GM12878 (cell line): ENCODE data around the gene SMPD3. TPM values are rescaled to one million over a fixed set of nuclear protein-coding genes. Genes with fewer than 3 reads are reported as not detected.

ENCODE experiments used
- IKZF1 ChIP-seq: fragments of 450-650 bp; conservative IDR thresholded peaks from 2 replicates; pipeline ENCODE4 v1.6.1; 2017; ENCODE audit warnings: antibody characterized with exemption, mild to moderate bottlenecking
- IRF4 ChIP-seq: IDR thresholded peaks from 2 replicates; pipeline ENCODE4 v1.6.1; 2011; ENCODE audit warnings: low read depth, low read length
- NRF1 ChIP-seq: conservative IDR thresholded peaks from 2 replicates; pipeline ENCODE4 v1.6.1; 2011; ENCODE audit warnings: mild to moderate bottlenecking, low read depth, low read length, improper control_type of control experiment
- SRF ChIP-seq, 2 experiments: IDR thresholded peaks; 2 replicates each; pipeline ENCODE4 v1.6.1; 2011; ENCODE audit warnings: low read depth in 2 of 2, low read length in 2 of 2, mild to moderate bottlenecking in 1 of 2, moderate library complexity in 1 of 2
- ZSCAN29 ChIP-seq: fragments of 450-650 bp; IDR thresholded peaks from 2 replicates; pipeline ENCODE4 v1.6.1; 2017; ENCODE audit warnings: mild to moderate bottlenecking, moderate library complexity
- polyA plus RNA-seq, 11 experiments: library from polyadenylated mRNA; depleted of rRNA in 4 of 11; unstranded in 6 of 11; stranded (reverse) in 5 of 11; fragments of >200 nt; fragmentation: Nextera tagmentation in 4 of 11; fragmentation: Illumina TruSeq in 1 of 11; extraction: Ambion mirVana in 4 of 11; extraction: Trizol in 1 of 11; gene quantifications; 1 replicate in 1 of 11; 2 replicates in 10 of 11; pipeline versions ENCODE4 v1.2.1 to v1.2.3, GENCODE V29; 2011 to 2016; ENCODE audit warnings: inconsistent platforms in 2 of 11, missing spikeins in 2 of 11, low read depth in 1 of 11
- total RNA-seq, 4 experiments: library from RNA; depleted of rRNA in 3 of 4; stranded (reverse); fragments of >200 nt in 3 of 4; fragmentation: Illumina TruSeq in 1 of 4; extraction: Trizol in 1 of 4; gene quantifications; 2 replicates each; pipeline versions ENCODE4 v1.2.1 to v1.2.3, GENCODE V29; 2013 to 2021
- TF ChIP-seq, protein P1 (sequence below): fragments of 450-650 bp; IDR thresholded peaks from 2 replicates; pipeline ENCODE4 v1.6.1; 2018; ENCODE audit warnings: borderline replicate concordance, mild to moderate bottlenecking; ENCODE audit not compliant: partially characterized antibody
- TF ChIP-seq, protein P2 (sequence below): fragments of 450-650 bp; IDR thresholded peaks from 2 replicates; pipeline ENCODE4 v1.6.1; 2017; ENCODE audit warnings: low read depth, mild to moderate bottlenecking, moderate library complexity

The SMPD3 gene
- total and polyA plus RNA-seq, 10 of the 15 experiments (the other 5 are each of a cell fraction or from before 2014, with no cell fraction given): 0.04 to 2.0 (median 1.2) TPM

DNA sequence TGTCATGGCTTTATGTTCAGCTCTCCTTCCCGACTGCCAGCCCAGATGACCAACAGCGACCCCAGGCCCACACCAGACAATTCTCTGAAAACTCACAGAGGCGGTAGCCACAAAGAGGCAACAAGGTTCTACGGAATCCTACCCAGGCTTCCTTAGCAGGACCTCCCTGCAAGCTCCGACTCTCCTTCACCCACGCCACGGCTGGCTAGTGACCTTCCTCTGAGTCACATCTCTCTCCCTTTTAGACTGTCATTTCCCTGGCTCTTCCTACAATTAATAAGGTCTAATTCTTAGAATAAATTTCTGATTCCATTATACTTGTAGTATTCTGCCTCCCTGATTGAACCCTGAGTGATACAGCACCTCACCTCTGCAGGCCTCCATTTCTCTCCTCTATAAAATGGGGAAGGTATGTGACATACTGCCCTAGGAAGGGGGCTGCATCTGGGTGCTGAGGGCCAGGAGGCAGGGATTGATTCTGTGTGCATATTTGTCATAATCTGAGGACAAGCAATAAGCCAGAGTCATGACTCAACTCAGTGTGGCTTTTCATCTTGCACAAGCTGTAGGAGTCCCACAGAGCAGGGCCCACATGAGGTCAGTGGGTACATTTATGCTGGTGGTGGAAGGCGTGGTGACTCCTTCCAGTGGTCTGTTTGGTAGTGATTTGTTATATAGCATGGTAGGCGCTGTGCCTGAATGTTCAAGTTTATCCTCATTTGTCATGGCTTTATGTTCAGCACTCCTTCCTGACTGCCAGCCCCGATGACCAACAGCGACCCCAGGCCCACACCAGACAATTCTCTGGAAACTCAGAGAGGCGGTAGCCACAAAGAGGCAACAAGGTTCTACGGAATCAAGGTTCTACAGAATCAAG is 46.2 kb downstream of the SMPD3 start (continued):
- TF ChIP-seq, protein P1, sequence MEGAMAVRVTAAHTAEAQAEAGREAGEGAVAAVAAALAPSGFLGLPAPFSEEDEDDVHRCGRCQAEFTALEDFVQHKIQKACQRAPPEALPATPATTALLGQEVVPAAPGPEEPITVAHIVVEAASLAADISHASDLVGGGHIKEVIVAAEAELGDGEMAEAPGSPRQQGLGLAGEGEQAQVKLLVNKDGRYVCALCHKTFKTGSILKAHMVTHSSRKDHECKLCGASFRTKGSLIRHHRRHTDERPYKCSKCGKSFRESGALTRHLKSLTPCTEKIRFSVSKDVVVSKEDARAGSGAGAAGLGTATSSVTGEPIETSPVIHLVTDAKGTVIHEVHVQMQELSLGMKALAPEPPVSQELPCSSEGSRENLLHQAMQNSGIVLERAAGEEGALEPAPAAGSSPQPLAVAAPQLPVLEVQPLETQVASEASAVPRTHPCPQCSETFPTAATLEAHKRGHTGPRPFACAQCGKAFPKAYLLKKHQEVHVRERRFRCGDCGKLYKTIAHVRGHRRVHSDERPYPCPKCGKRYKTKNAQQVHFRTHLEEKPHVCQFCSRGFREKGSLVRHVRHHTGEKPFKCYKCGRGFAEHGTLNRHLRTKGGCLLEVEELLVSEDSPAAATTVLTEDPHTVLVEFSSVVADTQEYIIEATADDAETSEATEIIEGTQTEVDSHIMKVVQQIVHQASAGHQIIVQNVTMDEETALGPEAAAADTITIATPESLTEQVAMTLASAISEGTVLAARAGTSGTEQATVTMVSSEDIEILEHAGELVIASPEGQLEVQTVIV: no peak
- TF ChIP-seq IRF4 (no peak), SRF (IDR thresholded peaks at IDR 0.05; ENCODE audit: low read depth in 2 of 2, low read length in 2 of 2) (no peak), IKZF1 (no peak), NRF1 (no peak), ZSCAN29 (no peak)
- TF ChIP-seq, protein P2, sequence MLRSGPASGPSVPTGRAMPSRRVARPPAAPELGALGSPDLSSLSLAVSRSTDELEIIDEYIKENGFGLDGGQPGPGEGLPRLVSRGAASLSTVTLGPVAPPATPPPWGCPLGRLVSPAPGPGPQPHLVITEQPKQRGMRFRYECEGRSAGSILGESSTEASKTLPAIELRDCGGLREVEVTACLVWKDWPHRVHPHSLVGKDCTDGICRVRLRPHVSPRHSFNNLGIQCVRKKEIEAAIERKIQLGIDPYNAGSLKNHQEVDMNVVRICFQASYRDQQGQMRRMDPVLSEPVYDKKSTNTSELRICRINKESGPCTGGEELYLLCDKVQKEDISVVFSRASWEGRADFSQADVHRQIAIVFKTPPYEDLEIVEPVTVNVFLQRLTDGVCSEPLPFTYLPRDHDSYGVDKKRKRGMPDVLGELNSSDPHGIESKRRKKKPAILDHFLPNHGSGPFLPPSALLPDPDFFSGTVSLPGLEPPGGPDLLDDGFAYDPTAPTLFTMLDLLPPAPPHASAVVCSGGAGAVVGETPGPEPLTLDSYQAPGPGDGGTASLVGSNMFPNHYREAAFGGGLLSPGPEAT: no peak
